ENCODE results near the gene JAKMIP1.

DNA sequence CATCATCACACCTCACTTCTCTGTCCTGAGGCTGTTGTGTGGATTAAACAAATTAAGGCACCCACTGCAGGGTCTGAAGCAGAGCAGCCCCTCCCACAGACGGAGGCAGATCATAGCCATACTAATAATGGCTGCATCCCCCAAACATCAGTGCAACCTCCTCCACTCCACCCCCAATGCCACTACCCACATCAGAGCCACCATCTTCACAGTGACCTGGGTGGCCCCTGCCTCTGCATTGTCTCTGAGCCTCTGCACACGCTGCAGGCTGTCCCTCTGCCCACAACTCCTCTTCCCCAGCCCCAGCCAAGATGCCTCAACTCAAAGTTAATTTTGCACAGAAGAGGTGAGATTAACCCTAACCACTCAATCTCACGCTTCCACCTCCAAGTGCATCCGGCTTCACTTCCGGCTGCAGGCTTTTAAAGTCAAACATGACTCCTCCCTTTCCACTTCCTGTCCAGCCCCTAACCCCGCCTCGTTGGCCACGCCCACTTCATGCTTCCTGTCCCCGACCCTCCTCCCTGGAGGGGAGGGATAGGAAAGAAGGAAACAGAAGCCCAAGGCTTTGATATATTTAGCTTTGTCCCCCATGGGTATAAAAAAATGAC lies 22.7 kb downstream of the JAKMIP1 start:
- TF ChIP-seq CTCF (IDR thresholded peaks at IDR 0.05) (no peak), EP300 (IDR thresholded peaks at IDR 0.05) (no peak), POLR2A (IDR thresholded peaks at IDR 0.05) (no peak)
